Panc1 (cell line): Measurements from ENCODE around the gene MTCH1. TPM values are rescaled to one million over a fixed set of nuclear protein-coding genes. Genes with fewer than 3 reads are reported as not detected.

Experiments
- ATAC-seq: fragments of 200-7000 bp; cut with Tn5 transposase; 2 replicates; pipeline ENCODE4 v1.9.1; 2020; ENCODE audit warnings: mild to moderate bottlenecking, moderate library complexity
- BruUV-seq: library from RNA; stranded (reverse); fragments of 400-500 nt; replicated peaks from 2 replicates; lab custom pipeline; 2021; lab: Mats Ljungman, UMichigan
- CTCF ChIA-PET: fragments of 300-600 bp; sonication (Branson Sonifier 250); formaldehyde crosslinking; loops from one replicate; lab custom pipeline; 2022; ENCODE audit warnings: antibody characterized with exemption; lab: Charles Lee
- POLR2A ChIA-PET: fragments of 300-600 bp; sonication (Branson Sonifier 250); formaldehyde crosslinking; loops from one replicate; lab custom pipeline; 2022; ENCODE audit warnings: antibody characterized with exemption; lab: Charles Lee
- DNase-seq: peaks from one replicate; pipeline ENCODE4 v3.0.0-alpha.2; 2010; ENCODE audit warnings: low read depth, low spot score
- H3K27ac ChIP-seq: 2 replicates; pipeline ENCODE4 v1.5.1; 2011; ENCODE audit warnings: mild to moderate bottlenecking, low read length, inconsistent platforms
- H3K27me3 ChIP-seq: fragments of 200-500 bp; sonication (Bioruptor generic); 2 replicates; pipeline ENCODE4 v1.6.0; 2014; ENCODE audit warnings: low read length, inconsistent platforms; ENCODE audit not compliant: control insufficient read depth, insufficient read depth
- H3K36me3 ChIP-seq: fragments of 200-500 bp; sonication (Bioruptor generic); 2 replicates; pipeline ENCODE4 v1.5.1; 2014; ENCODE audit warnings: inconsistent platforms, mild to moderate bottlenecking, low read length, moderate library complexity; ENCODE audit not compliant: control insufficient read depth, insufficient read depth
- H3K4me1 ChIP-seq: 2 replicates; pipeline ENCODE4 v1.5.1; 2011; ENCODE audit warnings: inconsistent platforms, mild to moderate bottlenecking, low read length, moderate library complexity; ENCODE audit not compliant: control insufficient read depth, insufficient read depth
- H3K4me3 ChIP-seq, 2 experiments: 2 replicates each; pipeline ENCODE4 v1.5.1; 2011 to 2012; ENCODE audit warnings: low read depth in 2 of 2, low read length in 2 of 2, mild to moderate bottlenecking in 2 of 2, inconsistent platforms in 1 of 2, moderate library complexity in 1 of 2
- H3K9me3 ChIP-seq: fragments of 200-500 bp; sonication (Bioruptor generic); 2 replicates; pipeline ENCODE4 v1.5.1; 2014; ENCODE audit warnings: low read depth, mild to moderate bottlenecking, inconsistent platforms, low read length, moderate library complexity; ENCODE audit not compliant: control insufficient read depth, insufficient read depth
- CTCF ChIP-seq: fragments of 450-650 bp; IDR thresholded peaks from 2 replicates; pipeline ENCODE4 v1.5.1; 2017; ENCODE audit warnings: mild to moderate bottlenecking
- POLR2AphosphoS5 ChIP-seq: IDR thresholded peaks from 2 replicates; pipeline ENCODE4 v1.6.1; 2012; ENCODE audit warnings: mild to moderate bottlenecking, low read depth, low read length, moderate library complexity
- REST ChIP-seq, 2 experiments: IDR thresholded peaks; 2 replicates each; pipeline ENCODE4 v1.6.1; 2011 to 2012; ENCODE audit warnings: low read depth in 2 of 2, control low read depth in 1 of 2, low read length in 1 of 2, mild to moderate bottlenecking in 1 of 2, moderate library complexity in 1 of 2; ENCODE audit not compliant: insufficient read depth in 1 of 2
- SIN3A ChIP-seq: IDR thresholded peaks from 2 replicates; pipeline ENCODE4 v1.6.1; 2012; ENCODE audit warnings: low read depth, mild to moderate bottlenecking, low read length, moderate library complexity, borderline replicate concordance; ENCODE audit not compliant: insufficient read depth
- TCF7L2 ChIP-seq: IDR thresholded peaks from 2 replicates; pipeline ENCODE4 v1.6.1; 2011; ENCODE audit warnings: mild to moderate bottlenecking, low read depth, low read length, inconsistent platforms
- in situ Hi-C: cut with HindIII; loops from 2 replicates; pipeline ENCODE4 v1.10.0; 2016; ENCODE audit warnings: low sequenced_read_pairs, low pct_unique_long_range_greater_than_20kb
- intact Hi-C: fragments of 100-400 bp; cut with micrococcal nuclease; formaldehyde crosslinking; loops from one replicate; pipeline ENCODE4 v1.10.0; 2022; ENCODE audit not compliant: unreplicated experiment
- total RNA-seq: library from RNA; stranded (reverse); gene quantifications from one replicate; pipeline ENCODE4 v1.2.1, GENCODE V29; 2021; ENCODE audit not compliant: unreplicated experiment

MTCH1 gene
- total RNA-seq, 1 experiment from 2014 or later = 223 TPM

GRCh38 chr6:37033819-37034795, 48.1 kb upstream of the MTCH1 start:
- in situ Hi-C loops (no loop called here), intact Hi-C loops (no loop called here)
- Histone ChIP-seq H3K36me3 (no peaks in the 10 kb centered on the region), H3K4me1 (no peaks in the 10 kb centered on the region), H3K27me3 (no peaks in the 10 kb centered on the region), H3K4me3 (no peak overlapping the region), H3K27ac (no peak overlapping the region), H3K9me3 (no peaks in the 10 kb centered on the region)
- no peak for ATAC-seq
- BruUV-seq = no TSS peak
- ChIA-PET CTCF (no interaction called here), POLR2A (interaction anchor here (0.6 to 0.7 kb wide), 2 partner anchors 15 to 68 kb away, joined by 4 to 9 read pairs; no protein-coding TSS in a partner anchor)
- no peak for TF ChIP-seq TCF7L2
- TF ChIP-seq CTCF = no peak
- TF ChIP-seq POLR2AphosphoS5 = no peak
- TF ChIP-seq REST (IDR thresholded peaks at IDR 0.05; ENCODE audit: insufficient read depth in 1 of 2, low read depth in 2 of 2, low read length in 1 of 2) = no peak
- no peak for TF ChIP-seq SIN3A
- no peak for DNase-seq

DNA sequence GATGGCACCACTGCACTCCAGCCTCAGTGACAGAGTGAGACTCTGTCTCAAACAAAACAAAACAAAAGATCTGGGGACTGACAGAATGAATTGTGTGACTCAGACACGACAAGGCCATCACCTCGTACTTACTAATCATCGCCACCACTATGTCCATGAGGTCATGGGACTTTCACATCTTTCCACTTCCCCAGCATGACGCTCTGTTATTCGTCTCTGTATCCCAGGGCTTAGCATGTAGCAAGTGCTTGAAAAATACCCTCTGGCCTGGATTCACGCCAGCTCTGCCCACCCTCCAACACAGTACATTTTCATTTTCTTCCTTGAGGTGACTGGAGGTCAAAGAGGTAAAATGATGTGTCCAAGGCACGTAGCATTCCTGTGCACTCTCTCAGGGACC, 47.3 kb upstream of the MTCH1 start:
- in situ Hi-C loops = no loop called here
- no peak for ATAC-seq
- H3K27ac ChIP-seq = no peak overlapping the region

More for the DNA sequence above, 47.3 kb upstream of the MTCH1 start:
- Histone ChIP-seq H3K36me3 (no peaks in the 10 kb centered on the region), H3K4me3 (no peak overlapping the region), H3K9me3 (no peaks in the 10 kb centered on the region), H3K4me1 (no peaks in the 10 kb centered on the region), H3K27me3 (no peaks in the 10 kb centered on the region)
- BruUV-seq = no TSS peak
- ChIA-PET POLR2A (no interaction called here), CTCF (interaction anchor here (0.6 kb wide), 1 partner anchor 178 kb away, joined by 6 read pairs; no protein-coding TSS in a partner anchor)
- intact Hi-C loops = no loop called here
- DNase-seq = no peak
- TF ChIP-seq TCF7L2 = no peak
- TF ChIP-seq REST (IDR thresholded peaks at IDR 0.05; ENCODE audit: insufficient read depth in 1 of 2, low read depth in 2 of 2, low read length in 1 of 2) = no peak
- TF ChIP-seq CTCF = no peak
- TF ChIP-seq SIN3A = no peak
- TF ChIP-seq POLR2AphosphoS5 = no peak
